ENCODE data around the gene MYO1H.
"Not testable (repeated sequence)": the region's sequence is repeated elsewhere in the genome, so short reads cannot be mapped to it uniquely, and the experiment has no call there.

The MYO1H gene

GRCh38 chr12:109421355-109422087, 73.8 kb downstream of the MYO1H start:
- no peak overlapping the region for H3K27ac ChIP-seq (ENCODE audit: low read depth, low read length, severe bottlenecking)
- WGBS, 2 experiments (ENCODE audit: insufficient coverage in 2 of 2) = 64 to 80% methylated on average over 3 to 5 of the region's 8 CpGs
- no peak overlapping the region for H3K4me3 ChIP-seq (ENCODE audit: extremely low read depth, insufficient read depth, low read length, poor library complexity, severe bottlenecking)
- H3K9me3 ChIP-seq (ENCODE audit: control insufficient read depth, low read length) = no peaks in the 10 kb centered on the region
- no peaks in the 10 kb centered on the region for H3K36me3 ChIP-seq (ENCODE audit: control insufficient read depth, insufficient read depth, low read length)
- no peaks in the 10 kb centered on the region for H3K4me1 ChIP-seq (ENCODE audit: control insufficient read depth, insufficient read depth, low read length, poor library complexity, severe bottlenecking)

GRCh38 chr12:109422251-109422650, 74.6 kb downstream of the MYO1H start:
- Histone ChIP-seq H3K36me3 (ENCODE audit: control insufficient read depth, insufficient read depth, low read length) (no peaks in the 10 kb centered on the region), H3K4me1 (ENCODE audit: control insufficient read depth, insufficient read depth, low read length, poor library complexity, severe bottlenecking) (no peaks in the 10 kb centered on the region), H3K27ac (ENCODE audit: low read depth, low read length, severe bottlenecking) (no peak overlapping the region), H3K9me3 (ENCODE audit: control insufficient read depth, low read length) (no peaks in the 10 kb centered on the region), H3K4me3 (ENCODE audit: extremely low read depth, insufficient read depth, low read length, poor library complexity, severe bottlenecking) (no peak overlapping the region)
- 79 to 83% methylated on average over 7 to 8 of the region's 10 CpGs for WGBS, 2 experiments (ENCODE audit: insufficient coverage in 2 of 2)

GRCh38 chr12:109423392-109423791, 75.7 kb downstream of the MYO1H start:
- no peak overlapping the region for H3K4me3 ChIP-seq (ENCODE audit: extremely low read depth, insufficient read depth, low read length, poor library complexity, severe bottlenecking)
- no peaks in the 10 kb centered on the region for H3K9me3 ChIP-seq (ENCODE audit: control insufficient read depth, low read length)
- H3K36me3 ChIP-seq (ENCODE audit: control insufficient read depth, insufficient read depth, low read length) = no peaks in the 10 kb centered on the region
- no peaks in the 10 kb centered on the region for H3K4me1 ChIP-seq (ENCODE audit: control insufficient read depth, insufficient read depth, low read length, poor library complexity, severe bottlenecking)
- WGBS, 2 experiments (ENCODE audit: insufficient coverage in 2 of 2) = 83 to 100% methylated on average over 1 to 2 of the region's 9 CpGs
- no peak overlapping the region for H3K27ac ChIP-seq (ENCODE audit: low read depth, low read length, severe bottlenecking)

- 22% methylated on average over 5 to 6 of the region's 8 CpGs for WGBS, 2 experiments (ENCODE audit: insufficient coverage in 2 of 2)
- Histone ChIP-seq H3K4me3 (ENCODE audit: extremely low read depth, insufficient read depth, low read length, poor library complexity, severe bottlenecking) (no peak overlapping the region), H3K36me3 (ENCODE audit: control insufficient read depth, insufficient read depth, low read length) (no peaks in the 10 kb centered on the region), H3K27ac (ENCODE audit: low read depth, low read length, severe bottlenecking) (no peak overlapping the region), H3K9me3 (ENCODE audit: control insufficient read depth, low read length) (no peaks in the 10 kb centered on the region), H3K4me1 (ENCODE audit: control insufficient read depth, insufficient read depth, low read length, poor library complexity, severe bottlenecking) (no peaks in the 10 kb centered on the region)
Observed at GRCh38 chr12:109428037-109428629, 80.4 kb downstream of the MYO1H start.

GRCh38 chr12:109428804-109429203, 81.1 kb downstream of the MYO1H start:
- not testable (repeated sequence) for H3K4me1 ChIP-seq (ENCODE audit: control insufficient read depth, insufficient read depth, low read length, poor library complexity, severe bottlenecking); H3K36me3 ChIP-seq (ENCODE audit: control insufficient read depth, insufficient read depth, low read length); H3K4me3 ChIP-seq (ENCODE audit: extremely low read depth, insufficient read depth, low read length, poor library complexity, severe bottlenecking); H3K27ac ChIP-seq (ENCODE audit: low read depth, low read length, severe bottlenecking); H3K9me3 ChIP-seq (ENCODE audit: control insufficient read depth, low read length)
- 91 to 92% methylated on average over 3 of the region's 3 CpGs for WGBS, 2 experiments (ENCODE audit: insufficient coverage in 2 of 2)

- no peaks in the 10 kb centered on the region for H3K9me3 ChIP-seq (ENCODE audit: control insufficient read depth, low read length)
- no peak overlapping the region for H3K27ac ChIP-seq (ENCODE audit: low read depth, low read length, severe bottlenecking)
- no peaks in the 10 kb centered on the region for H3K36me3 ChIP-seq (ENCODE audit: control insufficient read depth, insufficient read depth, low read length)
- H3K4me1 ChIP-seq (ENCODE audit: control insufficient read depth, insufficient read depth, low read length, poor library complexity, severe bottlenecking) = no peaks in the 10 kb centered on the region
- WGBS, 2 experiments (ENCODE audit: insufficient coverage in 2 of 2) = 91 to 100% methylated on average over 3 to 5 of the region's 6 CpGs
- H3K4me3 ChIP-seq (ENCODE audit: extremely low read depth, insufficient read depth, low read length, poor library complexity, severe bottlenecking) = no peak overlapping the region
Observed at GRCh38 chr12:109430244-109430643, 82.5 kb downstream of the MYO1H start.

- H3K4me3 ChIP-seq (ENCODE audit: extremely low read depth, insufficient read depth, low read length, poor library complexity, severe bottlenecking) = no peak overlapping the region
- peaks cover 11% of the 10 kb centered on the region for H3K4me1 ChIP-seq (ENCODE audit: control insufficient read depth, insufficient read depth, low read length, poor library complexity, severe bottlenecking)
- H3K36me3 ChIP-seq (ENCODE audit: control insufficient read depth, insufficient read depth, low read length) = no peaks in the 10 kb centered on the region
- H3K27ac ChIP-seq (ENCODE audit: low read depth, low read length, severe bottlenecking) = no peak overlapping the region
- H3K9me3 ChIP-seq (ENCODE audit: control insufficient read depth, low read length) = no peaks in the 10 kb centered on the region
- 63 to 80% methylated on average over 1 of the region's 6 CpGs for WGBS, 2 experiments (ENCODE audit: insufficient coverage in 2 of 2)
Observed at GRCh38 chr12:109432431-109432830, 84.7 kb downstream of the MYO1H start.

GRCh38 chr12:109432842-109433304, 85.2 kb downstream of the MYO1H start:
- no peak overlapping the region for H3K27ac ChIP-seq (ENCODE audit: low read depth, low read length, severe bottlenecking)
- no peaks in the 10 kb centered on the region for H3K9me3 ChIP-seq (ENCODE audit: control insufficient read depth, low read length)
- H3K4me3 ChIP-seq (ENCODE audit: extremely low read depth, insufficient read depth, low read length, poor library complexity, severe bottlenecking) = no peak overlapping the region
- no peaks in the 10 kb centered on the region for H3K36me3 ChIP-seq (ENCODE audit: control insufficient read depth, insufficient read depth, low read length)
- H3K4me1 ChIP-seq (ENCODE audit: control insufficient read depth, insufficient read depth, low read length, poor library complexity, severe bottlenecking) = peaks cover 11% of the 10 kb centered on the region
- 56 to 64% methylated on average over 12 of the region's 14 CpGs for WGBS, 2 experiments (ENCODE audit: insufficient coverage in 2 of 2)

GRCh38 chr12:109433618-109434017, 85.9 kb downstream of the MYO1H start:
- peaks cover 11% of the 10 kb centered on the region for H3K4me1 ChIP-seq (ENCODE audit: control insufficient read depth, insufficient read depth, low read length, poor library complexity, severe bottlenecking)
- no peaks in the 10 kb centered on the region for H3K36me3 ChIP-seq (ENCODE audit: control insufficient read depth, insufficient read depth, low read length)
- no peak overlapping the region for H3K4me3 ChIP-seq (ENCODE audit: extremely low read depth, insufficient read depth, low read length, poor library complexity, severe bottlenecking)
- H3K9me3 ChIP-seq (ENCODE audit: control insufficient read depth, low read length) = no peaks in the 10 kb centered on the region
- 78 to 89% methylated on average over 3 to 4 of the region's 4 CpGs for WGBS, 2 experiments (ENCODE audit: insufficient coverage in 2 of 2)
- H3K27ac ChIP-seq (ENCODE audit: low read depth, low read length, severe bottlenecking) = no peak overlapping the region

GRCh38 chr12:109434582-109434981, 86.9 kb downstream of the MYO1H start:
- H3K4me1 ChIP-seq (ENCODE audit: control insufficient read depth, insufficient read depth, low read length, poor library complexity, severe bottlenecking) = peaks cover 11% of the 10 kb centered on the region
- no peaks in the 10 kb centered on the region for H3K36me3 ChIP-seq (ENCODE audit: control insufficient read depth, insufficient read depth, low read length)
- no peak overlapping the region for H3K27ac ChIP-seq (ENCODE audit: low read depth, low read length, severe bottlenecking)
- WGBS, 2 experiments (ENCODE audit: insufficient coverage in 2 of 2) = 75 to 89% methylated on average over 4 to 6 of the region's 7 CpGs
- no peak overlapping the region for H3K4me3 ChIP-seq (ENCODE audit: extremely low read depth, insufficient read depth, low read length, poor library complexity, severe bottlenecking)
- no peaks in the 10 kb centered on the region for H3K9me3 ChIP-seq (ENCODE audit: control insufficient read depth, low read length)
